Left lobe of liver (tissue), 2 donors: Measurements from ENCODE around the gene SLC25A22. TPM values are rescaled to one million over a fixed set of nuclear protein-coding genes. Genes with fewer than 3 reads are reported as not detected.

Source experiments
- ATAC-seq: fragments of 200-7000 bp; cut with Tn5 transposase; one replicate; pipeline ENCODE4 v1.9.1; 2020; ENCODE audit warnings: mild to moderate bottlenecking, moderate library complexity
- DNase-seq: peaks from one replicate; pipeline ENCODE4 v3.0.0-alpha.2; 2020; ENCODE audit warnings: low spot score
- total RNA-seq: library from RNA; stranded (reverse); gene quantifications from one replicate; pipeline ENCODE4 v1.2.1, GENCODE V29; 2021
- donor health status: DM: no; HTN: no; CAD: no; lungs with moderate emphysema.
- donor health status: DM: no; HTN: yes; CAD: no.

Gene SLC25A22
- total RNA-seq = 51.4 TPM

DNA sequence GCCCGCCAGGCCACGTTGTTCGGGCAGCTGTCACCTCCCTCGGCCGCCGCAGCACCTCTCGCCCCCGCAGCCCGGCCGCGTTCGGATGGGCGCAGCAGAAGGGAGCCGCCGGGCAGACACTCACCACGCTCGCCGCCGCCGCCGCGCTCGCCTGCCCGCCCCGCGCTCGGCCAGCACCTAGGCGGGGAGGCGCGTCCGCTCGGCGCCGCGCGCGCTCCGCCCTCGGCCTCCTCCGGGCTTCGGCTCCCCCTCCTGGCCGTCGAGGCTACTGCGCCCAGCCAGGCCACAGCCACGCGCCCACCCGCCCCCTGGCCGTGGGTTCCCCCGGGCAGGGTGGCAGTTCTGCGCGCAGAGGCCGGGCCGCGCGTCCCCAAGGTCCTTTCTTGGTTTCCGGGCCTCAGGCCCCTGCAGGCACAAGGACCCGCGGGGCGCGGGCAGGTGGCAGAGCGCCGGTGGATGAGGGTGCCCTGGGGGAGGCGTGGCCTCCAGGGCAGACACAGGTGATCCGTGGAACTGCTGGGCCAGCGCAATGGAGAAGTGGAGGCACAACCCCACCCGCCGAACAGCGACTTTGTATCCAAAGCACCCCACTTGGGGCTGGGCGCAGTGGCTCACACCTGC, at the start of gene SLC25A22:
TSS of gene SLC25A22 (minus strand) at position 189 of the 621 bp plus-strand sequence. CDS start 3,275 bp downstream, outside the sequence.
- DNase-seq (peak; percentile 78), ATAC-seq (peak; percentile 64)

DNA sequence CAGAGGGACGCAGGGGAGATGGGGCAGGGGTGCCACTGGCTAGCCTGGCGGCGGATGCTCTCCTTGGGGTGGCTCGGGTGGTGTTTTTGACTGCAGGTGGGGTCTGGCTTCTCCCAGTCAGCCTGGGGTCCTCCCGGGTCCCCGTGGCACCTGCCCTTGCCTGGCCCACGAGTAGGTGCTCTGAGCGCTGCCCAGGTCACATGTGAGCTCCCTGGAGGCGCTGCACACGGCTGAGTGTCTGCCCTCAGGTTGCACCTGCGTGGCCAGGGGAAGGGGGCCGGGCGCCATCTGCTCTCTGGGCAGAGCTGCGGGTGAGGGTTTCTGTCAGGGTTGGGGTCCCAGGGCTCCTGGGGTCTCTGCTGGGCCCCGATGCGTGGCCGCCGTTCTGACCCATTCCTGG, 49.8 kb upstream of the SLC25A22 start:
- no peak for ATAC-seq
- DNase-seq = no peak

DNA sequence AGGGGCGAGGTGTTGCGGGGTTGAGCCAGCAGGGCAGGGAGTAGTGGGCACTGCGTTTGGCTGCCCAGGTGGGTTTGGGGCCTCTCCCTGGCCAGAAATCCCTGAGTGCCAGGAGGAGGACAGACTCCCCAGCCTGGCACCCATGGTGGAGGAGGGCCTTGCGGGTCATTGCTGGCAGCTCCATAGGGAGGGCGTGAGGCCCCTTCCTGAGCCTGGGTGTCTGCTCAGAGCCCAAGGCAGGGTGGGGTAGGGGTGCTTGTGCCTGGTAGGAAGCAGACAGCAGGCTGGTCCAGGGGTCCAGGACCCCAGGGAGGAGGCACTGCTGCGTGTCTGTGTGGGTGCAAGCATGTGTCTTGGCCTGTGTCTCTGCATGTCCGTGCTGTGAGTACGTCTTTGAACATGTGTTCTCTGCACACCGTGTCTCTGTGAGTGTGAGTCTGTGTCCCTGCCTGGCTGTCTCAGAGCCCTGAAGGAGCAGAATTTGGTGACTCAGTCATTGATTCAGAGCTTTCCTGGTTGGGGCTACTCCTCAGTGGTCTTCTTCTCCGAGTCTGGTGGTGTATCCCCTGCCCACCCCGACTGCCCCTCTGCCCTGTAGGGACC, 48.5 kb upstream of the SLC25A22 start:
- no peak for ATAC-seq

DNA sequence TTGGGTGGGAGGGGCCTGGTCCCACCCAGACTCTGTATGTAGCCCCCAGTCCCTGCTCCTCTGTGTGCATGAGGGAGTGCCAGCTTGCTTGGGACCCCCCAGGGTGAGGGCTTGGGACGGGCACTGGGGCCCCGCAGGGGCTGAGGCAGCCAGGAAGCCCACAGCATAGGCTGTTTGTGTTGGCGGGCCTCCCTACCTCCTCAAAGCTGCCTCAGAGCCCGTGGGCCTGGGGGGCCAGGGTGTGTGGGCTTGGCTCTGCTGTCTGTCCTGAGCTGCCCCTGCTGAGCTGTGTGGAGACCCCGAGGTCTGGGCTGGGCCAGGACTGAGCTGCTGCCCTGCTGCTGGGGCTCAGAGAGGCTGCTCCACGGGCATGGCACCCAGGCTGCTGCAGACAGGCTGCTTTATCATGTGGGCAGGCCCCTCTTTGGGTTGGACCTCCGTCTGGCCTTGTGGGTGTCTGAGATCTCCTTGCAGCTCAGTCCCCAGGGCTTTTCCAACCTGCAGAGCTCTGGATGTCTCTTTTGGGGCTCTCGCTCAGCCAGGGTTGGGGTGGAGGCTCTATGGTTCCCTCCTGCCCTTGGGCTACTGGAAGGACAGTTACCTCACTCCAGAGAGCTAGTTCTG, 47.9 kb upstream of the SLC25A22 start:
- ATAC-seq (no peak), DNase-seq (no peak)

More for the DNA sequence above, 48.5 kb upstream of the SLC25A22 start:
- DNase-seq = no peak

DNA sequence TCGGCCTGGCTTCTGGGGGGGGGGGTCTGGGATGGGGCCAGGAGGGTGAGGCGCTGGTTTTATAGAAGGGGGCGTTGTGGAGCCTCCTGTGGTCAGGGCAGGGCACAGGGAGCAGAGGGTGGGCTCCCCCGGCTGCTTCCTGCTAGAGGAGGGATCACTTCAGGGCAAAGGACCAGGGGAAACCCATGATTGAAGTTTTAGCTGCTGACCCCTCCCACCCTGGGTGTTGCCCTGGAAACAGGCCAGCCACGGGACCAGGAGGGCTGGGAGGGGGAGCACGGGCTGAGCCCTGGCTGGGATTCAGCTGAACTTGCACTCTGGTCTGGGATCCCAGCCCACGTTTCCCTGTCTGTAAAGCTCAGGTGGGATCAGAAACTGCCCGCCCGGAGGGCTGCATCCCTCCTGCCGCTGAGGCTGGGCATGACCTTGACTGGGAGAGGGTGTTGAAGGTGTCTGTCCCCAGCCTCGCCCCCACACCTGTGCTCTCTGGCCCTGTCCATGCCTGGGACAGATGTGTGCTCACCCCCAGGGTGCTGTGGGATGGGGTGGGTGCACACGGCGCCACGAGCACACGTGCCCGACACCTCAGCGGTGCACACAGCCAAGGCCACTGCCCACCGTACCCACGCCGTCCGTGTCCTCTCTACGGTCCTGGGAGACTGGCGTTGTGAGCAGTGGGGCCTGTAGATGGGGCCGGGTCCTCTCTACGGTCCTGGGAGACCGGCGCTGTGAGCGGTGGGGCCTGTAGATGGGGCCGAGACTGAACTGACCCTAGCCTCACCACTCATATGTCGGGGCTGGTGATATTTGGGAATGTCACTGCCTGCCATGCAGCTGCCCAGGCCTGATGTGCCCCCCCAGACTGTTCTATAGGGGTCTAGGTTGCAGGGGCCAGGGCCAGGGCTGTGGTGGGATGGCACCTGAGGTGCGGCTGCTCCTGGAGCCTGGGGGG, 46.9 kb upstream of the SLC25A22 start:
- ATAC-seq = peak; percentile 29
- DNase-seq = peak; percentile 86

DNA sequence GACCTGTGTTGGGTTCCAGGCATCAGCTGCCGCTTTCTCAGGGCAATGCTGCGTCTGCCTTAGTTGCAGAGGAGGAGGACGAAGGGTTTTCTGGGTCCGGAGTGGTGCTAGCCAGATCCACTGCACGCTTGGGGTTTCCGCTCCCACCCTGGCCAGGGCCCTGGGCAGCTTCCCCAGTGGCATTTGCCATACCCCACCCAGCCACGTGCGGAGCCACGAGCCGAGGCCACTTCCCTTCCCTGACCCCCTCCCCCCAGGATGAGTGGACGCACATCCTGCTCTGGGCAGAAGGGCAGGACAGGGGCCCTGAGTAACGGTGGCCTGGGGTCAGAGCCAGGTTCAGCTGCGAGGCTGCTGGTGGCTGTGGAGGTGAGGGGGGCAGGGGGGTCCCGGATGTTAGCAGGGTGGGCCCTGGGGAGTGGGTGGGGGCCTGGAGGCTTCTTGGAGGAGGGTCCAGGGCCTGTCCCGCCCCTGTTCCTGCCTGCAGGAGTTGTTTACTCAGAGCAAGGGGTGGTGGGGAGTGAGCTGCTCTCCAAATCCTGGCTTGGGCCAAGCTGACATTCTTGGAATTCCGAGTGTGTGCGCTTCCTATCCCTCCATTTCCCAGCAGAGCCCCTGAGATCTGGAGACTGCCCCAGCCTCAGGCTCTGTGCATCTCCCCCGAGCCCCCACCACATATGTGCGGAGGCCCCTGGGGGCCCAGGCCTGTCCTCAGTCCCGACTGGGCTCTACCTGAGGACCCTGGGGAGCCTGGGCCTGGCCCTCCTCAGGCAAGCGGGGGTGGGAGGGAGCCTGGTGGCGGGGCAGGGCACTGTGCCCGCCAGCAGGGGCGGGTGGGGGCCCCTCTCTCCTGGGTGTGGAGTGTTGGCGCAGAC, 46.0 kb upstream of the SLC25A22 start:
- ATAC-seq (peak; percentile 33), DNase-seq (peak; percentile 87)

DNA sequence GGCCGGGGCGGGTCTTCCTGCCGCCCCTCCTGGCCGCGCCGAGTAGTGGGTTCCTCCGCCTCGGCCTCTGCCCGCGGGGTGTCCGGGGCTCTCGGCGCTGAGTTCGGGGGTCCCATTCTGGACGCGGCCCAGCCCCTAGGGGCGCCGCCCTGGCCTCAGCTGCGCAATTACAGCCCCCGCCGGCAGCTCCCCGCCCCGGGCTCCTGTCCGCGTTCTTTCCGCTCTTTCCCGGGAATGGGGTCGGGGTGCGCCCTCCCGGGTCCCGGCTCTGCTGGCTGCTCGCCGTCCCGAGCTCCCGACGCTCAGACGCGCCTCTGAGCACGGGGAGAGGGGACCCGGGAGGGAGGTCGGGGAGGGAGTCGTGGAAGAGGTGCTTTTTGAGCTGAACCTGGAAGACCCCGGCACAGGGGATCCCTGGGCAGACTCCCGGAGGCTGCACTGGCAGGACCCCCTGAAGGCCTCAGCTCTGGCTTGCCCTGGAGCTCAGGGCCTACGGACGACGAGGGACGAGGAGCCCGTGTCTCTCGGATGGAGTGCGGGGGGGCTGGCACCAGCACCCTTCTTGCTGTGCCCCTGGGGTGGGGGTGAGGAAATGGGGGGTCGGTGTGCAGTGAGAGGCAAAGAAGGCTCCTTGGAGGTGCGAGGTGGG, 45.1 kb upstream of the SLC25A22 start:
- DNase-seq (no peak), ATAC-seq (peak; percentile 0)

DNA sequence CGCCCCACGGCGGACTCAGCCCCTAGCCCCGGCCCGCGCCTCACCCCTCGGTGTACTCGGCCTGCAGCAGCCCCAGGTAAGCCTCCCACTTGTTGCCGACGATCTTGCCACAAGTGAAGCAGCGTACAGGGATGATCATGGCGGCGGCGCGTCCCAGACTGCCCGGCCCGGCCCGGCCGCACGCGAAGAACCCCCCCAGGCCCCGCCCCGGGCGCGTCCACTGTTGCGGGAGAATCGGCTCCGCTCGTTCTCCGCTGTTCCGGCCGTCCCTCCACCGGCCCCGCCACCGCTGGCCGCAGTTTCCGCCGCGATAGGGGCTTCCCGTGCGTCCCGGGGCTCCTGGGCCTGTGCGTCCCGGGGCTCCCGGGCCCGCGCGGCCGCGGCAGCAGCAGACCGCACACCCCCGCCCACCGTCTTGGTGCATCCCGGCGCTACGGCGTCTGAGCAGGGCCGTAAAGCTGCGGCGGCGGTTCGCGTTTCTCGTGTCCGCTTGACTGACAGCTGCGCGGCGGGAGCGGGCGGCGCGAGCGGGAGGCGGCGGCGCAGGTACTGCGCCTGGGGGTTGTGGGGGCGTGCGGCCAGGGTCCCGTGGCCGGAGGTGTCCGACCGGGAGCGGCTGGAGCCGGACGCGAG, 44.4 kb upstream of the SLC25A22 start, which contains the start of the genes POLR2L and TSPAN4:
TSS of gene POLR2L (minus strand) at position 160 of the 633 bp plus-strand sequence. CDS start at position 139, 21 bp downstream.
TSS of gene TSPAN4 (plus strand) at position 483 of the 633 bp plus-strand sequence. CDS start 7,453 bp downstream, outside the sequence.
- ATAC-seq (peak; percentile 73), DNase-seq (peak; percentile 91)

DNA sequence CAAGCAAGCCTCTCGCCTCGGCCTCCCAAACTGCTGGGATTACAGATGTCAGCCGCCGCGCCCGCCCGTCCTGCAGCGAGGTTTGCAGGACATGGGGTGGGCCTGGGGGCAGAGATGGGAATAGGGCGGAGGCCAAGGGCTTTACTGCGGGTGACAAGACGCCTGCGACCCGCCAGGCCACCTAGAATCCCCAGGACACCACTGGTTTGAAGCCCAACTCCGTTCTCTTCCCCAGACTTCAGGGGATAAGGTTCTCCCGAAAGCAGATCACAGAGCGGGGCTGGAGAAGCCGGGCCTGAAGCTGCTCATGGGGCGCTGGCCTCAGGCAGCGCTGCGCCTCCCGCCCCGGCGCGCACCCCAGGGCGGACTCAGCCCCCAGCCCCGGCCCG, 43.9 kb upstream of the SLC25A22 start:
- no peak for DNase-seq
- ATAC-seq = peak; percentile 18

DNA sequence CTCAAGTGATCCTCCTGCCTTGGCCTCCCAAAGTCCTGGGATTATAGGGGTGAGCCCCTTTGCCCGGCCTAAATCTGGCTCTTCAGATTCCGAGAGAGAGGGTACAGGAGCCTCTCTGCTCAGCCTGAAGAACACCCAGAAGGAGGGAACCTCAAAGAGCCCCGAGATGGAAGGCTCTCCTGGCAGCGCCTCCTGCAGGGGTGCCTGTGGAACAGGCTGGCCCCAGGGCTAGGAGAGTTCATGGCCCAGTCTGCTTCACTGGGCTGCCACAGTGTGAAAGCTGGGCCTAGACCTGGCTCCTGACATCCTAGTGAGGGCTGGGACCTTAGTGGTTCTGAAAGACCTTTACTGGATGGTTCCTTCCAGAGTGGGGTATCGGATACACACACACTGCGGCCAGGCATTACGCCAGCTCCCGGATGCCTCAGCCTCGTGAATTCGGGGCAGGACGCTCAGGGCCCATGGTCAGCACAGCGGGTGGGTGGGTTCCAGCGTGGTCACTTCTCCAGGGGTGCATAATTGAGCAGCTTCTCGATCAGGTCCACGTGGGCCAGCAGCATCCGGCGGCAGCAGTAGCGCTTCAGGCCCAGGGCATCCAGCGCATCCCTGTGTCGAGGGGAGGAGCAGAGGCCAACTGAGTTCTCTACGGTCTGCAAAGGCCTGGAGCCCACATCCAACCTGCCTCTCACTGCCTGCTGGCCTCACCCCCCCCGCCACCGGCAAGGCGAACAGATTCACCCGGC, 42.0 kb upstream of the SLC25A22 start:
- no peak for DNase-seq
- ATAC-seq = no peak

DNA sequence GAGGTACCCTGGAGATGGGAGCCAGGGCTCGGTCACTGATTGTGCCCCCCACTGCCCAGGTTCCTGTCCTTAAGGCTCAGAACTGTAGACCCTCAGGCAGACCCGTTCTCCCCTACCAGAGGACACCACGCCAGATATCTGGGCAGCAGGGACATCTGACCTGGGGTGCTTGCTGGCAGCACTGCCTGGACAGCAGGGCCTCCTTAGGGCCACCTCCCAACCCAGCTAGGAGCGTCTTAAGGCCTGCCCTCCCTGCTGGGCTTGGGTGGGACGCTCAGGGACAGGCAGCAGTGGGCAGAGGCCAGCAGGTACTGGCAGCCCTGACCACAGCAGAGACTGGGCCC, 41.2 kb upstream of the SLC25A22 start:
- ATAC-seq = no peak
- no peak for DNase-seq

DNA sequence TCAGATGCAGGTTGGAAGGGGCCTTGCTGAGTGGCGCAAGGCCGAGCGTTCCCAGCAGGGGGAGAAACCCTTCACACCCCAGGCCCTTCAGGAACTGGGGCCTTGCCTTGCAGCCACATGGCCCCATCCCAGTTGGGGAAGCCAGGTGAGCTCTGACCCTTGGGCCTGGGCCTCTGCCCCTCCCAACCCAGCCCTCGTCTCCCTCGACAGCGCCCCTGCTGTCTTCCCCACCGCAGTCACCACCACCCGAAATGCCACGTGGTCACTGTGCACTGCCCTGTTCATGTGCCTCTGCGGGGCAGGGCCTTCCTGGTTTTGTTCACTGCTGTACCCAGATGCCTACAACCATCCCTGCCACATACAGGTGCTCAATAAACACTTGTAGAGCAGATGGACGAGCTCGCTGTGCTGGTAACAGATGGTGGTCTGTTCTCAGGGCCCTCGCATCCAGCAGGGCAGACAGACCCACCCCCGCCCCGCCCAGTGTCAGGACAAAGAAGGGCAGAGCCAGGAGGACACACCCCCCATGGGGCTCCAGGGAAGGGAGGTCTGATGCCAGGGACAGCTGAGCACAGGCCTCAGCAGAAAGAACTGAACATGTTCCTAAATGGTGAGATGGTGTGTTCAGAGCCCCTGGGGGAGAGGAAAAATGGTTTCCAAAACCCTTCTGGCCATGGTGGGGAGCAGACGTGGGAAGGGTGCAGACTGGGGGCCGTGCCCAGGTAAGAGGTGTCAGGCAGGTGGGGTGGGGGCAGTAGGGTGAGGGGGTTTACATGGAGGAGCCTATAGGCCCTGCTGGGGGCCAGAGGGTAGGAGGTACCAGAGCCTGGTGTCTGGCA, 40.6 kb upstream of the SLC25A22 start:
- ATAC-seq = no peak
- DNase-seq = no peak

DNA sequence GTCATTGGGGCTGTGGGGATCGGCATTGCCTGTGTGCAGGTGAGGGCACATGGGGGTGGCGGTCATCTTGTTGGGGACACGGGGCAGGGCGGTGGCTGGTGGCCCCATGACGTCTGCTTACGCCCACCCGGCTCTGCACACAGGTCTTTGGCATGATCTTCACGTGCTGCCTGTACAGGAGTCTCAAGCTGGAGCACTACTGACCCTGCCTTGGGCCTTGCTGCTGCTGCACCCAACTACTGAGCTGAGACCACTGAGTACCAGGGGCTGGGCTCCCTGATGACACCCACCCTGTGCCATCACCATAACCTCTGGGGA, 39.9 kb upstream of the SLC25A22 start:
- ATAC-seq (no peak), DNase-seq (no peak)

DNA sequence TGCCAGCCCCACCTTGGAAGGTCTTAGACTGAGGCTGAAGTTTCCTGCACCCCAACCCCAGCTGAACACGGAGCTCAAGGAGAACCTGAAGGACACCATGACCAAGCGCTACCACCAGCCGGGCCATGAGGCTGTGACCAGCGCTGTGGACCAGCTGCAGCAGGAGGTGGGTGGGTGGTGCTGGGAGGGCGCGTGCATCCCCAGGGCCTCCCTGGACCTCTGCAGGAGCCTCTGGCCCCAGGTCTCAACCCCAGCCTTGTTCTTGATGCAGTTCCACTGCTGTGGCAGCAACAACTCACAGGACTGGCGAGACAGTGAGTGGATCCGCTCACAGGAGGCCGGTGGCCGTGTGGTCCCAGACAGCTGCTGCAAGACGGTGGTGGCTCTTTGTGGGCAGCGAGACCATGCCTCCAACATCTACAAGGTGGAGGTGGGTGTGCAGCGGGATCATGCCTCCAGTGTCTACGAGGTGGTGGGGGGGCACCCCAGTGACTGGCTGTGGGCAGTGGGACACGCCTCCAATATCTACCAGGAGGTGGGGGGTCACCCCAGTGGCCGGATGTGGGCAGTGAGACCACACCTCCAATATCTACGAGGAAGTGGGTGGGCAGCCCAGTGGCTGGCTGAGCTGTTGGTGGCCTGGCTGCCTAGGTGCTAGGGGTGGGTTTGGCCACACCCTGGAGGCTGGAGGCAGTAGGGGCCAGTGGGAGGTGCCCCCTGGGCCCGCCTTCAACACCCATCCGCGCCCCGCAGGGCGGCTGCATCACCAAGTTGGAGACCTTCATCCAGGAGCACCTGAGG, 39.3 kb upstream of the SLC25A22 start:
- no peak for ATAC-seq
- DNase-seq = no peak

DNA sequence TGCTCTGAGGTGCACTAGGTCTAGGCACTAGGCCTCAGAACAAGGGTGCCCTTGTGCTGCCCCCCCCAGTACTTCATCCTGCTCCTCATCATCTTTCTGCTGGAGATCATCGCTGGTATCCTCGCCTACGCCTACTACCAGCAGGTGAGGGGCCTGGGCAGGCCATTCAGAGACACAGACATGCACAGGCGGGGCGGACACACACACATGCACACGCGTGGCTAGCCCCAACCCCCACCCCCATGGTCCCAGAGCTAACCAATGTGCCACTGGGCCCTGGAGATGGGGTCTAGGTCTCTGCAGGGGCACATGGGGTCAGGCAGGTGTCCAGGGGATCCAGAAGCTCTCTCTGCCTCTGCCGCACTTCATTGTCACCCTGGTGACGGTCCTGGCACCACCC, 38.6 kb upstream of the SLC25A22 start:
- no peak for DNase-seq
- ATAC-seq = no peak

DNA sequence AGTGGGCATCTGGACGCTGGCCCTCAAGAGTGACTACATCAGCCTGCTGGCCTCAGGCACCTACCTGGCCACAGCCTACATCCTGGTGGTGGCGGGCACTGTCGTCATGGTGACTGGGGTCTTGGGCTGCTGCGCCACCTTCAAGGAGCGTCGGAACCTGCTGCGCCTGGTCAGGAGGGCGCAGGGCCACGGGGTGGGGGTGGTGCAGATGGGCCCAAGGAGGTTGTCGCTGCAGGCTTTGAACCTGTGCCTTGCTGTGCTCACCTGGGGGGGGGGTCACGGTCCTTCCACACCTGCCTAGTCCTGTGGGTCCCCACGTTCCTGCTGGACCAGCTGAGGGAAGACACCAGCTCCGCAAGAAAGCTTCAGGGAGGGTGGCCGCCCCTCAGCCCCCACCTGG, 38.2 kb upstream of the SLC25A22 start:
- no peak for DNase-seq
- ATAC-seq = no peak
